Panc1 (cell line): ENCODE results near the gene DDX4. TPM values are rescaled to one million over a fixed set of nuclear protein-coding genes. Genes with fewer than 3 reads are reported as not detected.

Experiments used
- ATAC-seq: fragments of 200-7000 bp; cut with Tn5 transposase; 2 replicates; pipeline ENCODE4 v1.9.1; 2020; ENCODE audit warnings: mild to moderate bottlenecking, moderate library complexity
- BruUV-seq: library from RNA; stranded (reverse); fragments of 400-500 nt; replicated peaks from 2 replicates; lab custom pipeline; 2021; lab: Mats Ljungman, UMichigan
- CTCF ChIA-PET: fragments of 300-600 bp; sonication (Branson Sonifier 250); formaldehyde crosslinking; loops from one replicate; lab custom pipeline; 2022; ENCODE audit warnings: antibody characterized with exemption; lab: Charles Lee
- POLR2A ChIA-PET: fragments of 300-600 bp; sonication (Branson Sonifier 250); formaldehyde crosslinking; loops from one replicate; lab custom pipeline; 2022; ENCODE audit warnings: antibody characterized with exemption; lab: Charles Lee
- DNase-seq: peaks from one replicate; pipeline ENCODE4 v3.0.0-alpha.2; 2010; ENCODE audit warnings: low read depth, low spot score
- H3K27ac ChIP-seq: 2 replicates; pipeline ENCODE4 v1.5.1; 2011; ENCODE audit warnings: mild to moderate bottlenecking, low read length, inconsistent platforms
- H3K27me3 ChIP-seq: fragments of 200-500 bp; sonication (Bioruptor generic); 2 replicates; pipeline ENCODE4 v1.6.0; 2014; ENCODE audit warnings: low read length, inconsistent platforms; ENCODE audit not compliant: control insufficient read depth, insufficient read depth
- H3K36me3 ChIP-seq: fragments of 200-500 bp; sonication (Bioruptor generic); 2 replicates; pipeline ENCODE4 v1.5.1; 2014; ENCODE audit warnings: inconsistent platforms, mild to moderate bottlenecking, low read length, moderate library complexity; ENCODE audit not compliant: control insufficient read depth, insufficient read depth
- H3K4me1 ChIP-seq: 2 replicates; pipeline ENCODE4 v1.5.1; 2011; ENCODE audit warnings: inconsistent platforms, mild to moderate bottlenecking, low read length, moderate library complexity; ENCODE audit not compliant: control insufficient read depth, insufficient read depth
- H3K4me3 ChIP-seq, 2 experiments: 2 replicates each; pipeline ENCODE4 v1.5.1; 2011 to 2012; ENCODE audit warnings: low read depth in 2 of 2, low read length in 2 of 2, mild to moderate bottlenecking in 2 of 2, inconsistent platforms in 1 of 2, moderate library complexity in 1 of 2
- H3K9me3 ChIP-seq: fragments of 200-500 bp; sonication (Bioruptor generic); 2 replicates; pipeline ENCODE4 v1.5.1; 2014; ENCODE audit warnings: low read depth, mild to moderate bottlenecking, inconsistent platforms, low read length, moderate library complexity; ENCODE audit not compliant: control insufficient read depth, insufficient read depth
- CTCF ChIP-seq: fragments of 450-650 bp; IDR thresholded peaks from 2 replicates; pipeline ENCODE4 v1.5.1; 2017; ENCODE audit warnings: mild to moderate bottlenecking
- POLR2AphosphoS5 ChIP-seq: IDR thresholded peaks from 2 replicates; pipeline ENCODE4 v1.6.1; 2012; ENCODE audit warnings: mild to moderate bottlenecking, low read depth, low read length, moderate library complexity
- REST ChIP-seq, 2 experiments: IDR thresholded peaks; 2 replicates each; pipeline ENCODE4 v1.6.1; 2011 to 2012; ENCODE audit warnings: low read depth in 2 of 2, control low read depth in 1 of 2, low read length in 1 of 2, mild to moderate bottlenecking in 1 of 2, moderate library complexity in 1 of 2; ENCODE audit not compliant: insufficient read depth in 1 of 2
- SIN3A ChIP-seq: IDR thresholded peaks from 2 replicates; pipeline ENCODE4 v1.6.1; 2012; ENCODE audit warnings: low read depth, mild to moderate bottlenecking, low read length, moderate library complexity, borderline replicate concordance; ENCODE audit not compliant: insufficient read depth
- TCF7L2 ChIP-seq: IDR thresholded peaks from 2 replicates; pipeline ENCODE4 v1.6.1; 2011; ENCODE audit warnings: mild to moderate bottlenecking, low read depth, low read length, inconsistent platforms
- in situ Hi-C: cut with HindIII; loops from 2 replicates; pipeline ENCODE4 v1.10.0; 2016; ENCODE audit warnings: low sequenced_read_pairs, low pct_unique_long_range_greater_than_20kb
- intact Hi-C: fragments of 100-400 bp; cut with micrococcal nuclease; formaldehyde crosslinking; loops from one replicate; pipeline ENCODE4 v1.10.0; 2022; ENCODE audit not compliant: unreplicated experiment
- total RNA-seq: library from RNA; stranded (reverse); gene quantifications from one replicate; pipeline ENCODE4 v1.2.1, GENCODE V29; 2021; ENCODE audit not compliant: unreplicated experiment

DDX4 gene
- total RNA-seq, 1 experiment from 2014 or later: not detected

GRCh38 chr5:55858104-55858503 lies 120.2 kb downstream of the DDX4 start:
- intact Hi-C loops: no loop called here
- POLR2A ChIA-PET: no interaction called here
- TF ChIP-seq REST (IDR thresholded peaks at IDR 0.05; ENCODE audit: insufficient read depth in 1 of 2, low read depth in 2 of 2, low read length in 1 of 2) (no peak), CTCF (no peak), SIN3A (no peak), TCF7L2 (no peak), POLR2AphosphoS5 (no peak)
- Histone ChIP-seq H3K27me3 (no peaks in the 10 kb centered on the region), H3K4me1 (peaks cover 5% of the 10 kb centered on the region; the same call in 1 of the 2 replicates), H3K4me3 (no peak overlapping the region), H3K9me3 (no peaks in the 10 kb centered on the region), H3K27ac (no peak overlapping the region), H3K36me3 (no peaks in the 10 kb centered on the region)
- BruUV-seq: no TSS peak
- DNase-seq (no peak), ATAC-seq (no peak)
- in situ Hi-C loops: no loop called here
- CTCF ChIA-PET: no interaction called here

GRCh38 chr5:55860288-55860687 lies 122.4 kb downstream of the DDX4 start:
- ChIA-PET CTCF (no interaction called here), POLR2A (no interaction called here)
- TF ChIP-seq CTCF (no peak), TCF7L2 (no peak), REST (IDR thresholded peaks at IDR 0.05; ENCODE audit: insufficient read depth in 1 of 2, low read depth in 2 of 2, low read length in 1 of 2) (no peak), POLR2AphosphoS5 (no peak), SIN3A (no peak)
- intact Hi-C loops: no loop called here
- DNase-seq: no peak
- no peak overlapping the region for H3K27ac ChIP-seq
- no peaks in the 10 kb centered on the region for H3K9me3 ChIP-seq
- H3K27me3 ChIP-seq: no peaks in the 10 kb centered on the region
- in situ Hi-C loops: no loop called here
- ATAC-seq: no peak
- no peaks in the 10 kb centered on the region for H3K4me1 ChIP-seq
- no TSS peak for BruUV-seq
- no peaks in the 10 kb centered on the region for H3K36me3 ChIP-seq
- H3K4me3 ChIP-seq: no peak overlapping the region
